Spleen (tissue), 11 donors: ENCODE measurements around the gene DLGAP5. TPM values are rescaled to one million over a fixed set of nuclear protein-coding genes. Genes with fewer than 3 reads are reported as not detected.

ENCODE experiments used
- DNase-seq: peaks from one replicate; pipeline ENCODE4 v3.0.0-alpha.2; 2020
- H3K27ac ChIP-seq, 8 donors: fragments of 200-600 bp; sonication (generic) in 7 of 8; 1 replicate in 4 of 8; 2 replicates in 4 of 8; pipeline versions ENCODE4 v1.5.0 to v1.8.0; 2016 to 2021; ENCODE audit warnings: inconsistent platforms in 4 of 8, mild to moderate bottlenecking in 4 of 8, moderate library complexity in 1 of 8
- H3K27me3 ChIP-seq, 7 donors: fragments of 200-600 bp; sonication (generic) in 6 of 7; replicated peaks in 1 of 7; 1 replicate in 4 of 7; 2 replicates in 3 of 7; pipeline versions ENCODE4 v1.5.0 to v1.8.0; 2016 to 2021; ENCODE audit warnings: inconsistent platforms in 3 of 7, mild to moderate bottlenecking in 1 of 7
- H3K36me3 ChIP-seq, 6 donors: fragments of 200-600 bp; sonication (generic) in 5 of 6; 1 replicate in 4 of 6; 2 replicates in 2 of 6; pipeline versions ENCODE4 v1.5.0 to v1.8.0; 2016 to 2021; ENCODE audit warnings: inconsistent platforms in 2 of 6
- H3K4me1 ChIP-seq, 6 donors: fragments of 200-600 bp; sonication (generic) in 5 of 6; 1 replicate in 3 of 6; 2 replicates in 3 of 6; pipeline versions ENCODE4 v1.5.0 to v1.8.0; 2016 to 2021; ENCODE audit warnings: inconsistent platforms in 3 of 6
- H3K4me3 ChIP-seq, 8 donors: fragments of 200-600 bp; sonication (generic) in 7 of 8; 1 replicate in 4 of 8; 2 replicates in 4 of 8; pipeline versions ENCODE4 v1.5.0 to v1.8.0; 2016 to 2021; ENCODE audit warnings: inconsistent platforms in 4 of 8, mild to moderate bottlenecking in 4 of 8, moderate library complexity in 2 of 8
- H3K9me3 ChIP-seq, 8 donors: fragments of 200-600 bp; sonication (generic) in 7 of 8; 1 replicate in 4 of 8; 2 replicates in 4 of 8; pipeline versions ENCODE4 v1.5.0 to v1.8.0; 2016 to 2021; ENCODE audit warnings: inconsistent platforms in 4 of 8
- CTCF ChIP-seq, 11 experiments: fragments of 200-600 bp in 7 of 11; fragments of 450-650 bp in 4 of 11; sonication (generic) in 4 of 11; IDR thresholded peaks in 8 of 11; conservative IDR thresholded peaks in 3 of 11; 1 replicate in 7 of 11; 2 replicates in 4 of 11; pipeline versions ENCODE4 v1.4.0 to v1.8.0; 2016 to 2021; ENCODE audit warnings: antibody characterized with exemption in 11 of 11, inconsistent platforms in 4 of 11, mild to moderate bottlenecking in 1 of 11
- POLR2A ChIP-seq, 3 donors: fragments of 450-650 bp; IDR thresholded peaks; one replicate each; pipeline ENCODE4 v1.5.1; 2017; ENCODE audit warnings: antibody characterized with exemption in 3 of 3, mild to moderate bottlenecking in 1 of 3
- POLR2AphosphoS5 ChIP-seq, 3 donors: sonication (generic); formaldehyde crosslinking; IDR thresholded peaks; one replicate each; pipeline ENCODE4 v1.5.1; 2017; ENCODE audit warnings: antibody characterized with exemption in 3 of 3
- WGBS, 5 donors: extraction: QIAGEN DNeasy Blood & Tissue Kit in 3 of 5; methylation state at CpG; one replicate each; pipeline versions ENCODE4 v1.1.5 to v1.1.7; 2013 to 2018; 5-methylcytosine and 5-hydroxymethylcytosine counted together
- intact Hi-C: fragments of 100-400 bp; cut with DNase I; formaldehyde crosslinking; loops from one replicate; pipeline ENCODE4 v1.15.0; 2023; ENCODE audit warnings: low total_unique reads
- polyA plus RNA-seq, 3 donors: library from polyadenylated mRNA; stranded (reverse); fragments of 200-250 nt; gene quantifications; one replicate each; pipeline ENCODE4 v1.2.1, GENCODE V29; 2013
- total RNA-seq, 7 donors: library from RNA; depleted of rRNA in 3 of 7; stranded (reverse); fragments of >200 nt in 3 of 7; fragmentation: NEBNext Ultra II Directional in 4 of 7; extraction: Animal tissue kit (Norgen Biotek cat#: 25700) in 4 of 7; gene quantifications; one replicate each; pipeline versions ENCODE4 v1.1.0 to v1.2.1, GENCODE V29; 2016 to 2021
- donor health status: healthy with polysubstance abuse.
- donor health status: DM: no; HTN: no; CAD: no; lungs with moderate emphysema.
- donor health status: DM: no; HTN: no; CAD: no.
- donor health status: Bipolar disorder and iron deficiency.
- donor health status: healthy.
- donor health status: DM: no; HTN: no; CAD: no.
- donor health status: DM: yes; HTN: yes; CAD: no.

DLGAP5 gene
- total and polyA plus RNA-seq, 10 donors = 0.50 to 8.1 (median 2.9) TPM

DNA sequence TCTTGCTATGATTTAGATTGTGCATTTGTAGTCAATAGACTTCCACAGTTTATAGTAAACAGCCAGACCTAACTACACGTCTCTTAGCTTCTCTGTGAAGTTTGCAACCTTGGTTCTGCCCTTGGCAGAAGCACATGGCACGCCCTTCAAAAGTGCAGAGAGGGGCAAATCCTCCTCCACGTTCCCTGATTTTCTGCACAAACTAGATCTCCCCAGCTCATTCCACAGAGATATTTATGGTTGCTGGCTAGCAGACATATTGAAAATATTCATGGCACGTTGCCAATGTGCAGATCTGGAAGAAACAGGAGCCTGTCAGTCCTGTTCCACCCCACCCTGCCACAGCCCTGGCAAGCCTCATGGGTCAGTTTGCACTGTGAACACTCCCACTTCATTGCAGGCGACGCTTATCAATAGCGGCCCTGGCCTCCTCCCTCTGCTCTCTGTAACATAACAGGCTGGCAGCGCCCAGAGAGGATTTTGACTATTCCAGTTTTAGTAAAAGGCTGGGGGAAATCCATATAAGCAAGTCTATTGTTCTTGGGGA, 68.9 kb downstream of the DLGAP5 start:
- peak overlapping the region; percentile 2 to 81 (median 62) for H3K27ac ChIP-seq
- peaks cover 11 to 95% (median 50%) of the 10 kb centered on the region in 6 donors for H3K4me1 ChIP-seq
- H3K36me3 ChIP-seq = no peaks in the 10 kb centered on the region
- no peak for DNase-seq
- no peaks in the 10 kb centered on the region for H3K27me3 ChIP-seq
- 45 to 70% (median 68%) methylated on average over 8 of the region's 8 CpGs for WGBS, 5 donors
- TF ChIP-seq POLR2A (IDR thresholded peaks at IDR 0.05) = no peak
- TF ChIP-seq CTCF (IDR thresholded peaks at IDR 0.05 in 8 of 11, conservative IDR thresholded peaks at IDR 0.05 in 3 of 11) = no peak
- TF ChIP-seq POLR2AphosphoS5 (IDR thresholded peaks at IDR 0.05) = peak in 1 of 3 donors; percentile 29
- H3K4me3 ChIP-seq = no peak overlapping the region
- intact Hi-C loops = no loop called here
- no peaks in the 10 kb centered on the region for H3K9me3 ChIP-seq

- Histone ChIP-seq H3K27ac (peak overlapping the region in 7 of 8 donors; percentile 2 to 81 (median 63)), H3K36me3 (no peaks in the 10 kb centered on the region), H3K4me1 (peaks cover 11 to 95% (median 50%) of the 10 kb centered on the region in 6 donors), H3K9me3 (no peaks in the 10 kb centered on the region), H3K4me3 (no peak overlapping the region), H3K27me3 (no peaks in the 10 kb centered on the region)
- intact Hi-C loops = no loop called here
- 76 to 83% (median 80%) methylated on average over 9 of the region's 9 CpGs for WGBS, 5 donors
- TF ChIP-seq POLR2AphosphoS5 (IDR thresholded peaks at IDR 0.05) (no peak), POLR2A (IDR thresholded peaks at IDR 0.05) (no peak), CTCF (IDR thresholded peaks at IDR 0.05 in 8 of 11, conservative IDR thresholded peaks at IDR 0.05 in 3 of 11) (no peak)
- DNase-seq = no peak
These were observed 69.6 kb downstream of the DLGAP5 start for GRCh38 chr14:55121628-55122439.

- H3K36me3 ChIP-seq = no peaks in the 10 kb centered on the region
- H3K27me3 ChIP-seq = no peaks in the 10 kb centered on the region
- no peaks in the 10 kb centered on the region for H3K9me3 ChIP-seq
- intact Hi-C loops = no loop called here
- H3K27ac ChIP-seq = peak overlapping the region in 4 of 8 donors; percentile 33 to 81 (median 56)
- TF ChIP-seq POLR2AphosphoS5 (IDR thresholded peaks at IDR 0.05) (no peak), POLR2A (IDR thresholded peaks at IDR 0.05) (no peak), CTCF (IDR thresholded peaks at IDR 0.05 in 8 of 11, conservative IDR thresholded peaks at IDR 0.05 in 3 of 11) (no peak)
- WGBS, 5 donors = 63 to 86% (median 72%) methylated on average over 13 of the region's 13 CpGs
- DNase-seq = no peak
- peaks cover 11 to 95% (median 49%) of the 10 kb centered on the region in 6 donors for H3K4me1 ChIP-seq
- H3K4me3 ChIP-seq = no peak overlapping the region
These were observed 70.6 kb downstream of the DLGAP5 start for GRCh38 chr14:55120571-55121495.
